ENCODE measurements around the gene KRTAP4-16.
A peak's percentile ranks its signal among the peaks of the same experiment; 100 is the strongest.
"Not testable (repeated sequence)": the region's sequence is repeated elsewhere in the genome, so short reads cannot be mapped to it uniquely, and the experiment has no call there.

The KRTAP4-16 gene

GRCh38 chr17:41119696-41120690 is 18.0 kb upstream of the KRTAP4-16 start:
- DNase-seq (ENCODE audit: low spot score) = peak; percentile 7

GRCh38 chr17:41118721-41119120 is 16.7 kb upstream of the KRTAP4-16 start:
- DNase-seq (ENCODE audit: low spot score) = no peak

GRCh38 chr17:41117846-41118386 is 15.9 kb upstream of the KRTAP4-16 start, which contains the start of gene KRTAP4-11:
KRTAP4-11 (minus strand) TSS chr17:41118373; CDS start chr17:41118315, 58 bp downstream.
- DNase-seq (ENCODE audit: low spot score) = not testable (repeated sequence)

- no peak for DNase-seq (ENCODE audit: low spot score)
These were observed 14.3 kb upstream of the KRTAP4-16 start for GRCh38 chr17:41116297-41116696.

GRCh38 chr17:41111151-41111885 is 9.3 kb upstream of the KRTAP4-16 start:
- DNase-seq (ENCODE audit: low spot score) = no peak

- not testable (repeated sequence) for DNase-seq (ENCODE audit: low spot score)
These were observed 6.8 kb upstream of the KRTAP4-16 start for GRCh38 chr17:41108728-41109386.

- DNase-seq (ENCODE audit: low spot score) = no peak
These were observed 6.0 kb upstream of the KRTAP4-16 start for GRCh38 chr17:41107941-41108450.

- not testable (repeated sequence) for DNase-seq (ENCODE audit: low spot score)
These were observed 3.3 kb upstream of the KRTAP4-16 start, which contains the start of gene KRTAP4-9 for GRCh38 chr17:41105347-41105746. KRTAP4-9 (plus strand) TSS chr17:41105389; CDS start chr17:41105389, 0 bp downstream.

GRCh38 chr17:41104386-41105038 is 2.5 kb upstream of the KRTAP4-16 start:
- not testable (repeated sequence) for DNase-seq (ENCODE audit: low spot score)

GRCh38 chr17:41103896-41104295 is 1.9 kb upstream of the KRTAP4-16 start:
- DNase-seq (ENCODE audit: low spot score) = no peak

- DNase-seq (ENCODE audit: low spot score) = not testable (repeated sequence)
These were observed 2.1 kb downstream of the KRTAP4-16 start for GRCh38 chr17:41099682-41100480.

- DNase-seq (ENCODE audit: low spot score) = no peak
These were observed 3.5 kb downstream of the KRTAP4-16 start for GRCh38 chr17:41098481-41098880.

- no peak for DNase-seq (ENCODE audit: low spot score)
These were observed 4.0 kb downstream of the KRTAP4-16 start, which contains the start of gene KRTAP4-8 for GRCh38 chr17:41098042-41098441. KRTAP4-8 (minus strand) TSS chr17:41098142; CDS start chr17:41098084, 58 bp downstream.

- no peak for DNase-seq (ENCODE audit: low spot score)
These were observed 6.0 kb downstream of the KRTAP4-16 start for GRCh38 chr17:41096055-41096454.

- DNase-seq (ENCODE audit: low spot score) = not testable (repeated sequence)
These were observed 13.2 kb downstream of the KRTAP4-16 start for GRCh38 chr17:41088760-41089352.

GRCh38 chr17:41084100-41084856 is 17.7 kb downstream of the KRTAP4-16 start, which contains the start of gene KRTAP4-7:
KRTAP4-7 (plus strand) TSS chr17:41084150; CDS start chr17:41084207, 57 bp downstream.
- DNase-seq (ENCODE audit: low spot score) = not testable (repeated sequence)

GRCh38 chr17:41083427-41083826 is 18.6 kb downstream of the KRTAP4-16 start:
- DNase-seq (ENCODE audit: low spot score) = not testable (repeated sequence)

- DNase-seq (ENCODE audit: low spot score) = no peak
These were observed 19.4 kb downstream of the KRTAP4-16 start for GRCh38 chr17:41082626-41083025.

- DNase-seq (ENCODE audit: low spot score) = no peak
These were observed 25.2 kb downstream of the KRTAP4-16 start for GRCh38 chr17:41076788-41077187.
